Fibroblast of the aortic adventitia (primary cell): ENCODE data around the gene CCDC3. TPM values are rescaled to one million over a fixed set of nuclear protein-coding genes. Genes with fewer than 3 reads are reported as not detected.
"Not testable (repeated sequence)": the region's sequence is repeated elsewhere in the genome, so short reads cannot be mapped to it uniquely, and the experiment has no call there.

Experiments used
- DNase-seq: peaks from one replicate; pipeline ENCODE4 v3.0.0-alpha.2; 2010; ENCODE audit warnings: low read depth
- H3K4me3 ChIP-seq: 2 replicates; pipeline ENCODE4 v1.5.1; 2011; ENCODE audit warnings: low read depth, mild to moderate bottlenecking, control low read depth, low read length, moderate library complexity
- total RNA-seq: library from RNA; depleted of rRNA; stranded (reverse); fragments of >200 nt; gene quantifications from 2 replicates; pipeline ENCODE4 v1.2.3, GENCODE V29; 2012; ENCODE audit warnings: low replicate concordance
- TF ChIP-seq, protein P1 (sequence below): IDR thresholded peaks from 2 replicates; pipeline ENCODE4 v1.5.1; 2011; ENCODE audit warnings: mild to moderate bottlenecking, low read length, control low read depth, inconsistent platforms; ENCODE audit not compliant: insufficient read depth

The CCDC3 gene
- total RNA-seq, 1 donor, result 3.9 TPM

DNA sequence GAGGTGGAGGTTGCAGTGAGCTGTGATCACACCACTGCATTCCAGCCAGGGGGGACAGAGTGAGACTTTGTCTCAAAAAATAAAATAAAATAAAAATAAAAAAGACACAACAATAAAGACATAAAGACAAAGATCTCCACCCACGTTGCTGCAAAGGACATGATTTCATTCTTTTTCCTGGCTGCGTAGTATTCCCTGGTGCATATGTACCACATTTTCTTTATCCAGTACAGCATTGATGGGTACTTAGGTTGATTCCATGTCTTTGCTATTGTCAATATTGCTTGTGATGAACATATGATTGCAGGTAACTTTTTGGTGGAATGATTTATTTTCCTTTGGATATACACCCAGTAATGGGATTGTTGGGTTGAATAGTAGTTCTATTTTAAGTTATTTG lies 42.0 kb upstream of the CCDC3 start:
- no peak for DNase-seq
- TF ChIP-seq, protein P1, sequence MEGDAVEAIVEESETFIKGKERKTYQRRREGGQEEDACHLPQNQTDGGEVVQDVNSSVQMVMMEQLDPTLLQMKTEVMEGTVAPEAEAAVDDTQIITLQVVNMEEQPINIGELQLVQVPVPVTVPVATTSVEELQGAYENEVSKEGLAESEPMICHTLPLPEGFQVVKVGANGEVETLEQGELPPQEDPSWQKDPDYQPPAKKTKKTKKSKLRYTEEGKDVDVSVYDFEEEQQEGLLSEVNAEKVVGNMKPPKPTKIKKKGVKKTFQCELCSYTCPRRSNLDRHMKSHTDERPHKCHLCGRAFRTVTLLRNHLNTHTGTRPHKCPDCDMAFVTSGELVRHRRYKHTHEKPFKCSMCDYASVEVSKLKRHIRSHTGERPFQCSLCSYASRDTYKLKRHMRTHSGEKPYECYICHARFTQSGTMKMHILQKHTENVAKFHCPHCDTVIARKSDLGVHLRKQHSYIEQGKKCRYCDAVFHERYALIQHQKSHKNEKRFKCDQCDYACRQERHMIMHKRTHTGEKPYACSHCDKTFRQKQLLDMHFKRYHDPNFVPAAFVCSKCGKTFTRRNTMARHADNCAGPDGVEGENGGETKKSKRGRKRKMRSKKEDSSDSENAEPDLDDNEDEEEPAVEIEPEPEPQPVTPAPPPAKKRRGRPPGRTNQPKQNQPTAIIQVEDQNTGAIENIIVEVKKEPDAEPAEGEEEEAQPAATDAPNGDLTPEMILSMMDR, result no peak
- no peak overlapping the region for H3K4me3 ChIP-seq

DNA sequence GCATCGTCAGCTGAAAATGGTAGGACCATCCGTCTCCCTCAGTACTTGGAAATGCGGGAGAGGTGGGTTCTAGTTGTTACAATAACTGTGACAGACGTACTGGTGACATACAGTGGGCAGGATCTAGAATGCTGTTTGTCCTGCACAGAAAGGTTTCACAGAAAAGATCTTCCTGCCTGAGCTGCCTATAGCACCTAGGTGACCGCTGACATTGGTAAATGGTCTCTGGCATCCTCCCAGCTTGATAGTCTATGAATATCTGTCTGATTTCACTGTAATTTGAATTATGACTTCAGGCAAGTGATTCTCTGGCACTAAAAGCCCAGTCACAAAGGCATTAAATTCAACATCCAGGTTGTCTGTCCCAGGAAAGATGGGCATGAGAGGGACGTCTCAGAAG lies 38.2 kb upstream of the CCDC3 start:
- TF ChIP-seq, protein P1, result no peak
- no peak for DNase-seq
- H3K4me3 ChIP-seq, result no peak overlapping the region

DNA sequence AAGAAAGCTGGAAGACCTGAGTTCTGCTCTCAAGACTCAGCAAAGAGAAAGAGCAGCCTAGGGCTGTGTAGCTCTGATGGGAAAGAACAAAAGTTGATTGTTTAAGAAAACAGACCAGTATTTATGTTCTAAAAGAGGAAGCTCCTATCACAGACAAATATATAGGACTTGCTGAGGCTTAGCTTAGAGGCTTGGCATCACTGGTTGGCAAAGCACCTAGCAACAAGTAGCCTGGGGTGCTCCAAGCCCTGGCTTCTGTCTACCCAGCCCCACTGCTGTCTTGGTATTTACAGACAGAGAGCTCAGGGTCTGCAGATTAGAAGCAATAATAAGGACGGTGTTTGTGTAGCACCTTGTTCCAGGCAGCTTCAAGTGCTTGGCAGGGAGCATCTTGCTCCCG lies 36.9 kb upstream of the CCDC3 start:
- H3K4me3 ChIP-seq, result no peak overlapping the region
- TF ChIP-seq, protein P1, result no peak
- DNase-seq, result no peak

DNA sequence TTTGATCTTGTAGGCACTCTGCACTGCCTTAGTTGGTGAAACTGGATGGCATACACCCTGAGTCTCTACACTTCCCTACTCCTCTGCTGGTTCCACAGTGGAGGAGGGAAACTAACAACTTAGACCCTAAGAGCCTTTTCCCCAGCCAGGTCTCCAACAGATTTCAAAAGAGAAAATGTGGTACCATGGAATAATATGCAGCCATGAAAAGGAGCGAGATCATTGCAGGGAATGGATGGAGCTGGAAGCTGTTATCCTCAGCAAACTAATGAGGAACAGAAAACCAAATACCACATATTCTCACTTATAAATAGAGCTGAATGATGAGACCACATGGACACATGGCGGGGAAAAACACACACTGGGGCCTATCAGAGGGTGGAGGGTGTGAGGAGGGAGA lies 36.3 kb upstream of the CCDC3 start:
- H3K4me3 ChIP-seq, result no peak overlapping the region
- no peak for DNase-seq
- TF ChIP-seq, protein P1, result no peak

DNA sequence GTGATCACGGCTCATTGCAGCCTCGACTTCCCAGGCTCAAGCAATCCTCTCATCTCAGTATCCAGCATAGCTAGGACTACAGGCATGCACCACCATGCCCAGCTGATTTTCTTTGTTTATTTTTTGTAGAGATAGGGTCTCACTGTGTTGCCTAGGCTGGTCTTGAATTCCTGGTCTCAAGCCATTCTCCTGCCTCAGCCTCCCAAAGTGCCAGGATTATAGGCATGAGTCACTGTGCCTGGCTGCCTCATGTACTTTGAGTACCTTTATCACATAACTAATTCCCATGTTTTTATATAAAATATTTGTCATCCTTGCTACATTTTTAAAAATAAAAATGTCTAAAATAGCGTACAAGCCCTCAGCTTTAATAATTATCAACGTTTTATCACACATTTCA lies 35.3 kb upstream of the CCDC3 start:
- no peak for DNase-seq
- no peak overlapping the region for H3K4me3 ChIP-seq

DNA sequence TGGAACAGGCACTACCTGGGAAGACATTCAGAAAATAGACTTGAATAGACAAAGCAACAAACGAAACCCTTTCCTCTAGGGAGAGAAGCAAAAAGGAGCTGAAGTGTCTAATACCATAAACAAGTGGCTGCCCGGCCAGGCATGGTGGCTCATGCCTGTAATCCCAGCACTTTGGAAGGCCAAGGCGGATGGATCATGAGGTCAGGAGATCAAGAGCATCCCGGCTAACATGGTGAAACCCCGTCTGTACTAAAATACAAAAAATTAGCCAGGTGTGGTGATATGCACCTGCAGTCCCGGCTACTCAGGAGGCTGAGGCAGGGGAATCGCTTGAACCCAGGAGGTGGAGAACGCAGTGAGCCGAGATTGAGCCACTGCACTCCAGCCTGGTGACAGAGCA lies 34.2 kb upstream of the CCDC3 start:
- DNase-seq, H3K4me3 ChIP-seq: not testable (repeated sequence)

More for the DNA sequence above, 35.3 kb upstream of the CCDC3 start:
- TF ChIP-seq, protein P1, result no peak

DNA sequence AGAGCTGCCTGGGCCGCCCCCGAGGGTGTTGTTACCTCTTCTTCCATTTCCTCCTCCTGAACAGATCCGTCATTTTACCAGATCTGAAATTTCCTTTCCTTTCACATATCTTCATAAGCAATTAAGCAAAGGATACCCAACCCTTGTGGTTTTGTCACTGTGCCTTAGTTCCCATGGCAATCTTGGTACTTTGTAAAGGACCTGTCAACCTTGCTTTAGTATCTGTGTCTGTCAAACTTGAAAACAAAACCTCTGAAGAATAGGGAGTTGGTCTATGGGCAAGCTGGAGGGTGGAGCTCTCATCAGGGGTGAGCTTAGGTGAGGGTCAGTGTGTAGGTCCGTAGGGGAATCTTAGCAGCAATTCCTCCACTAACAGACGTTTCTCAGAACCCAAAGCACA lies 25.4 kb upstream of the CCDC3 start:
- no peak overlapping the region for H3K4me3 ChIP-seq
- TF ChIP-seq, protein P1, result no peak

DNA sequence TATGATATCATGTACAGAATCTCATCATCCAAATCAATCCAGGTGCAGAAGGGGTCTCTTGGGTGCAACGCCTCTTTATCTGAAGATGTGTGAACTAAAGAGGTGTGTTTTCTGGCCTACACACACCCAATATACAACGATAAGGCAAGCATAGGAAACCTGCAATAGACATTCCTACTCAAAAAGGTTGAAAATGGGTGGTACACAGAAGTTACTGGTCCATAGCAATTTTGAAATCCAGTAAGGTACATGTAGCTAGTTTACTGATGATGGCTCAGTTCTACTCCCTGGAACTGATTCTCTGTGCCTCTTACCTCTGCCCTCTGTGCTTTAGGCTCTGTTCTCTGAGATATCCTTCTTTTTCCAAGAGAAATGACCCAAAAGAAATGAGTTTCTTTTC lies 22.2 kb upstream of the CCDC3 start:
- no peak for DNase-seq
- TF ChIP-seq, protein P1, result no peak
- no peak overlapping the region for H3K4me3 ChIP-seq

More for the DNA sequence above, 25.4 kb upstream of the CCDC3 start:
- no peak for DNase-seq
